BJ (cell line): Measurements from ENCODE around the gene C11orf91. TPM values are rescaled to one million over a fixed set of nuclear protein-coding genes. Genes with fewer than 3 reads are reported as not detected.

Experiments used
- CTCF ChIA-PET: fragments of 350-600 bp; formaldehyde crosslinking; extraction: SDS; loops from one replicate; lab custom pipeline; 2021; ENCODE audit warnings: antibody characterized with exemption, inconsistent platforms; lab: Yijun Ruan, JAX
- POLR2A ChIA-PET: fragments of 300-600 bp; sonication (Branson Sonifier 250); formaldehyde crosslinking; extraction: SDS; loops from one replicate; lab custom pipeline; 2021; ENCODE audit warnings: antibody characterized with exemption; lab: Charles Lee
- DNase-seq: peaks from one replicate; pipeline ENCODE4 v3.0.0-alpha.2; 2011; ENCODE audit warnings: low read depth
- H3K27me3 ChIP-seq: 2 replicates; pipeline ENCODE4 v1.6.0; 2011; ENCODE audit warnings: low read length; ENCODE audit not compliant: control insufficient read depth, insufficient read depth
- H3K36me3 ChIP-seq: 2 replicates; pipeline ENCODE4 v1.5.1; 2011; ENCODE audit warnings: low read length; ENCODE audit not compliant: control insufficient read depth, insufficient read depth
- H3K4me3 ChIP-seq: 2 replicates; pipeline ENCODE4 v1.5.1; 2011; ENCODE audit warnings: low read depth, mild to moderate bottlenecking, control low read depth, low read length
- CTCF ChIP-seq: IDR thresholded peaks from 2 replicates; pipeline ENCODE4 v1.5.1; 2011; ENCODE audit warnings: low read depth, mild to moderate bottlenecking, control low read depth, inconsistent platforms, low read length, moderate library complexity; ENCODE audit not compliant: insufficient read depth
- polyA plus RNA-seq: library from polyadenylated mRNA; depleted of rRNA; stranded (reverse); fragments of >200 nt; gene quantifications from 2 replicates; pipeline ENCODE4 v1.2.3, GENCODE V29; 2011

Gene C11orf91
- polyA plus RNA-seq, 1 experiment, result not detected

DNA sequence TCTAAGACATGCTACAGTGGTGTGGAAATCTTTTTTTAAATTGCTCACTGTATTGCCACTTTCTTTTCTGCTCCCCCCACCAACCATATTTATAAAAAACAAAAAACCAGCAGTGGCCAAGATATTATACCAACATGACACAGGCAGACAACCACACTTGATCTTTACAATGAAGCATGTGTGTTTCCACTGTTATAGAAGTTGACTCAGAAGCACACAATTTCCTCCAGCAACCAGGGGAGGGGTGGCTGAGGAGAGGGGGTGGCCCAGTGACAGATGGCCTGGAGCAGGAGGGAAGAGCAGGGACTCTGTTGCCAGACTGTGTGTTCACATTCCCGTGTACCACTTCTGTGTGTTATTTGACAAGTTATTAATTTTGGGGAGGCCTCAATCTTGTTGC lies 20.8 kb upstream of the C11orf91 start:
- ChIA-PET CTCF (interaction anchor here (1.5 to 1.8 kb wide), 2 partner anchors 12 to 21 kb away, joined by 4 to 5 read pairs; no protein-coding TSS in a partner anchor), POLR2A (no interaction called here)
- H3K36me3 ChIP-seq, result peaks cover 9% of the 10 kb centered on the region
- no peaks in the 10 kb centered on the region for H3K27me3 ChIP-seq
- DNase-seq, result no peak
- TF ChIP-seq CTCF, result no peak
- H3K4me3 ChIP-seq, result no peak overlapping the region

GRCh38 chr11:33719587-33719986 lies 19.0 kb upstream of the C11orf91 start:
- H3K36me3 ChIP-seq, result peaks cover 10% of the 10 kb centered on the region
- H3K27me3 ChIP-seq, result no peaks in the 10 kb centered on the region
- no peak overlapping the region for H3K4me3 ChIP-seq
- ChIA-PET POLR2A (interaction anchor here (0.6 kb wide), 1 partner anchor 108 kb away, joined by 3 read pairs; no protein-coding TSS in a partner anchor), CTCF (interaction anchor here (1.0 to 1.8 kb wide), 2 partner anchors 14 kb away, joined by 3 to 5 read pairs; no protein-coding TSS in a partner anchor)
- no peak for DNase-seq
- TF ChIP-seq CTCF, result no peak

DNA sequence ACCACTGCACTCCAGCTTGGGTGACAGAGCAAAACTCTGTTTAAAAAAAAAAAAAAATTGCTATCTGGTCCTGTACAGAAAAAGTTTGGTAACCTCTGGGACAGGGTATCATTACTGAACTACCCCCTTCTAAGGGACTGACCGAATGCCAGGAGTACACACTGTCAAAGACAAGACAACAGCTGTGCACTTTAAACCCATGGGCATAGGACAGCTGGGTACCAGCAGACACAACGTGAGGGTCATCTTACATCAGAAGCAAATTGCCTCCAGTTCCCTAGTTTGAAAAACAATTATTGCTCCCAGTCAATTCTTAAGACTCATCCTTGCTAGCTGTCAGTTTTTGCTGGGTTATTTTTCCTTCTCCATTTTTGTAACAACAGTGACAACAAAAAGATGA lies 17.8 kb upstream of the C11orf91 start:
- peaks cover 10% of the 10 kb centered on the region for H3K36me3 ChIP-seq
- TF ChIP-seq CTCF, result no peak
- no peak overlapping the region for H3K4me3 ChIP-seq
- ChIA-PET POLR2A (no interaction called here), CTCF (no interaction called here)
- no peak for DNase-seq
- H3K27me3 ChIP-seq, result no peaks in the 10 kb centered on the region

GRCh38 chr11:33716243-33716642 lies 15.6 kb upstream of the C11orf91 start:
- ChIA-PET CTCF (interaction anchor here (0.9 to 2.6 kb wide), 14 partner anchors 8 to 113 kb away, joined by 3 to 12 read pairs (median 6); partner anchors contain the start of gene CD59), POLR2A (interaction anchor here (0.6 kb wide), 1 partner anchor 13 kb away, joined by 3 read pairs; no protein-coding TSS in a partner anchor)
- H3K36me3 ChIP-seq, result peaks cover 12% of the 10 kb centered on the region
- DNase-seq, result no peak
- no peak overlapping the region for H3K4me3 ChIP-seq
- TF ChIP-seq CTCF, result peak; percentile 39
- H3K27me3 ChIP-seq, result no peaks in the 10 kb centered on the region

GRCh38 chr11:33713856-33714398 lies 13.3 kb upstream of the C11orf91 start:
- POLR2A ChIA-PET, result no interaction called here
- CTCF ChIA-PET, result interaction anchor here (2.2 to 2.5 kb wide), 2 partner anchors 10 to 28 kb away, joined by 9 read pairs; no protein-coding TSS in a partner anchor
- H3K36me3 ChIP-seq, result peaks cover 11% of the 10 kb centered on the region

More at GRCh38 chr11:33713856-33714398, 13.3 kb upstream of the C11orf91 start:
- no peak for TF ChIP-seq CTCF
- Histone ChIP-seq H3K4me3 (no peak overlapping the region), H3K27me3 (no peaks in the 10 kb centered on the region)
- DNase-seq, result no peak
